H1 (cell line): ENCODE results near the gene MYLK3. TPM values are rescaled to one million over a fixed set of nuclear protein-coding genes. Genes with fewer than 3 reads are reported as not detected.
A peak's percentile ranks its signal among the peaks of the same experiment; 100 is the strongest.

Experiments used
- CTCF ChIA-PET: fragments of 300-600 bp; sonication (Branson Sonifier 250); formaldehyde crosslinking; loops from one replicate; lab custom pipeline; 2021; ENCODE audit not compliant: partially characterized antibody; lab: Charles Lee
- POLR2A ChIA-PET: fragments of 300-600 bp; sonication (Branson Sonifier 250); formaldehyde crosslinking; loops from one replicate; lab custom pipeline; 2021; ENCODE audit warnings: inconsistent platforms; ENCODE audit not compliant: partially characterized antibody; lab: Charles Lee
- DNase-seq, 2 experiments: peaks; one replicate each; pipeline versions ENCODE4 v3.0.0 to v3.0.0-alpha.2; 2010 to 2022; ENCODE audit warnings: low spot score in 2 of 2, low read depth in 1 of 2, mixed read lengths in 1 of 2
- FAIRE-seq: peaks from 2 replicates; lab custom pipeline; 2011; peaks lifted over from hg19 to GRCh38; lab: Jason Lieb, UNC
- H2AFZ ChIP-seq: 2 replicates; pipeline ENCODE4 v1.8.1; 2012; ENCODE audit warnings: low read length, inconsistent platforms
- H2AK5ac ChIP-seq: 2 replicates; pipeline ENCODE4 v1.6.1; 2013; ENCODE audit warnings: low read depth, low read length
- H2BK120ac ChIP-seq: replicated peaks from 2 replicates; pipeline ENCODE3; 2013; ENCODE audit warnings: low read depth, low read length, inconsistent platforms
- H2BK12ac ChIP-seq: 2 replicates; pipeline ENCODE4 v1.6.1; 2013; ENCODE audit warnings: low read depth, low read length
- H2BK15ac ChIP-seq: 2 replicates; pipeline ENCODE4 v1.6.1; 2013; ENCODE audit warnings: low read length
- H2BK20ac ChIP-seq: 2 replicates; pipeline ENCODE4 v1.6.1; 2013; ENCODE audit warnings: low read length
- H2BK5ac ChIP-seq: 2 replicates; pipeline ENCODE4 v1.6.1; 2013; ENCODE audit warnings: low read depth, low read length
- H3K14ac ChIP-seq: 2 replicates; pipeline ENCODE4 v1.6.1; 2013; ENCODE audit warnings: inconsistent platforms; ENCODE audit not compliant: insufficient read length
- H3K18ac ChIP-seq: 2 replicates; pipeline ENCODE4 v1.6.1; 2013; ENCODE audit warnings: low read length; ENCODE audit errors: extremely low read depth
- H3K23ac ChIP-seq: 2 replicates; pipeline ENCODE4 v1.6.1; 2013; ENCODE audit warnings: inconsistent platforms; ENCODE audit not compliant: insufficient read length
- H3K23me2 ChIP-seq: 2 replicates; pipeline ENCODE4 v1.6.1; 2013; ENCODE audit warnings: low read depth, low read length
- H3K27ac ChIP-seq: 2 replicates; pipeline ENCODE4 v1.6.1; 2011; ENCODE audit warnings: low read depth, low read length, inconsistent platforms
- H3K27me3 ChIP-seq, 4 experiments: replicated peaks in 1 of 4; 1 replicate in 1 of 4; 2 replicates in 3 of 4; pipeline versions ENCODE4 v1.6.1 to v1.8.1; 2011 to 2013; ENCODE audit warnings: low read length in 3 of 4, mild to moderate bottlenecking in 3 of 4, inconsistent platforms in 2 of 4, mixed read lengths in 2 of 4, moderate library complexity in 1 of 4; ENCODE audit not compliant: control insufficient read depth in 3 of 4, insufficient read depth in 3 of 4; ENCODE audit errors: extremely low read depth in 1 of 4
- H3K36me3 ChIP-seq, 4 experiments: 2 replicates each; pipeline versions ENCODE4 v1.6.1 to v1.8.1; 2011 to 2013; ENCODE audit warnings: mild to moderate bottlenecking in 4 of 4, low read length in 3 of 4, moderate library complexity in 2 of 4, control low read depth in 1 of 4, inconsistent platforms in 1 of 4; ENCODE audit not compliant: insufficient read depth in 4 of 4, control insufficient read depth in 2 of 4
- H3K4ac ChIP-seq: replicated peaks from 2 replicates; pipeline ENCODE3; 2013; ENCODE audit warnings: low read length, low read depth, mixed read lengths, inconsistent platforms; ENCODE audit not compliant: insufficient read length
- H3K4me1 ChIP-seq, 4 experiments: replicated peaks in 1 of 4; 1 replicate in 1 of 4; 2 replicates in 3 of 4; pipeline versions ENCODE4 v1.6.1 to v1.8.1; 2011 to 2013; ENCODE audit warnings: low read length in 3 of 4, inconsistent platforms in 2 of 4, mixed read lengths in 1 of 4; ENCODE audit not compliant: insufficient read depth in 4 of 4, control insufficient read depth in 3 of 4
- H3K4me2 ChIP-seq, 2 experiments: 2 replicates each; pipeline versions ENCODE4 v1.6.1 to v1.8.1; 2011 to 2013; ENCODE audit warnings: low read depth in 2 of 2, low read length in 2 of 2, control low read depth in 1 of 2, inconsistent platforms in 1 of 2, mild to moderate bottlenecking in 1 of 2; ENCODE audit not compliant: insufficient read depth in 1 of 2
- H3K4me3 ChIP-seq, 4 experiments: fragments of 200-600, 300-600 bp in 1 of 4; sonication (generic), shearing (Covaris generic), sonication (Bioruptor Twin) in 1 of 4; 2 replicates each; pipeline versions ENCODE4 v1.5.1 to v1.8.1; 2011 to 2016; ENCODE audit warnings: low read length in 4 of 4, low read depth in 3 of 4, control low read depth in 2 of 4, inconsistent platforms in 2 of 4, mild to moderate bottlenecking in 2 of 4, mixed read lengths in 1 of 4, moderate library complexity in 1 of 4; ENCODE audit not compliant: insufficient read depth in 2 of 4; ENCODE audit errors: extremely low read depth in 1 of 4
- H3K56ac ChIP-seq: replicated peaks from 2 replicates; pipeline ENCODE3; 2013; ENCODE audit warnings: low read depth, mild to moderate bottlenecking, mixed read lengths, low read length, inconsistent platforms; ENCODE audit not compliant: insufficient read length
- H3K79me1 ChIP-seq: 2 replicates; pipeline ENCODE4 v1.6.1; 2013; ENCODE audit warnings: low read depth, low read length, control low read depth
- H3K79me2 ChIP-seq, 2 experiments: 2 replicates each; pipeline versions ENCODE4 v1.6.1 to v1.8.1; 2012 to 2013; ENCODE audit warnings: low read length in 2 of 2, mild to moderate bottlenecking in 2 of 2, inconsistent platforms in 1 of 2; ENCODE audit not compliant: insufficient read depth in 2 of 2, control insufficient read depth in 1 of 2
- H3K9ac ChIP-seq, 4 experiments: replicated peaks in 1 of 4; 1 replicate in 1 of 4; 2 replicates in 3 of 4; pipeline versions ENCODE4 v1.6.1 to v1.8.1; 2011 to 2013; ENCODE audit warnings: low read depth in 3 of 4, low read length in 3 of 4, control low read depth in 2 of 4, mild to moderate bottlenecking in 2 of 4, moderate library complexity in 2 of 4, inconsistent platforms in 1 of 4; ENCODE audit errors: extremely low read depth in 1 of 4
- H3K9me3 ChIP-seq, 2 experiments: 2 replicates each; pipeline versions ENCODE4 v1.6.1 to v1.8.1; 2012 to 2013; ENCODE audit warnings: mild to moderate bottlenecking in 2 of 2, moderate library complexity in 2 of 2, control low read depth in 1 of 2, inconsistent platforms in 1 of 2, low read depth in 1 of 2, low read length in 1 of 2, mixed read lengths in 1 of 2; ENCODE audit not compliant: insufficient read depth in 2 of 2
- H4K20me1 ChIP-seq, 2 experiments: replicated peaks in 1 of 2; 2 replicates each; pipeline versions ENCODE3 to v1.8.1; 2011 to 2013; ENCODE audit warnings: inconsistent platforms in 2 of 2, low read length in 2 of 2, mild to moderate bottlenecking in 1 of 2; ENCODE audit not compliant: insufficient read depth in 2 of 2, control insufficient read depth in 1 of 2
- H4K5ac ChIP-seq: 2 replicates; pipeline ENCODE4 v1.6.1; 2013; ENCODE audit warnings: low read length, low read depth, mixed read lengths, inconsistent platforms; ENCODE audit not compliant: insufficient read length
- H4K8ac ChIP-seq: 2 replicates; pipeline ENCODE4 v1.8.0; 2013; ENCODE audit warnings: mild to moderate bottlenecking, moderate library complexity, low read length, inconsistent platforms; ENCODE audit not compliant: insufficient read depth; ENCODE audit errors: extremely low read depth
- H4K91ac ChIP-seq: replicated peaks from 2 replicates; pipeline ENCODE3; 2013; ENCODE audit warnings: low read length, mixed read lengths, inconsistent platforms; ENCODE audit not compliant: insufficient read length
- BACH1 ChIP-seq: IDR thresholded peaks from 2 replicates; pipeline ENCODE4 v1.6.1; 2012; ENCODE audit warnings: low read length, improper control_type of control experiment
- BRCA1 ChIP-seq: IDR thresholded peaks from 2 replicates; pipeline ENCODE4 v1.6.1; 2012; ENCODE audit warnings: low read depth, low read length, improper control_type of control experiment
- CBX8 ChIP-seq: fragments of 300-800, 300-1000 bp; sonication (generic); IDR thresholded peaks from 2 replicates; pipeline ENCODE4 v1.7.1; 2016; ENCODE audit warnings: low read depth, low read length, borderline replicate concordance
- GABPA ChIP-seq: IDR thresholded peaks from 2 replicates; pipeline ENCODE4 v1.6.1; 2011; ENCODE audit warnings: mild to moderate bottlenecking, low read length, moderate library complexity, borderline replicate concordance; ENCODE audit not compliant: insufficient read depth
- POU5F1 ChIP-seq: IDR thresholded peaks from 2 replicates; pipeline ENCODE4 v1.6.1; 2011; ENCODE audit warnings: low read depth, mild to moderate bottlenecking, low read length, moderate library complexity
- RXRA ChIP-seq: IDR thresholded peaks from 2 replicates; pipeline ENCODE4 v1.6.1; 2011; ENCODE audit warnings: low read depth, mild to moderate bottlenecking, low read length, moderate library complexity; ENCODE audit not compliant: insufficient read depth
- SIX5 ChIP-seq: IDR thresholded peaks from 2 replicates; pipeline ENCODE4 v1.6.1; 2011; ENCODE audit warnings: mild to moderate bottlenecking, low read depth, low read length
- SUZ12 ChIP-seq: fragments of 200-600 bp; sonication (generic); IDR thresholded peaks from 2 replicates; pipeline ENCODE4 v1.6.1; 2012; ENCODE audit warnings: mild to moderate bottlenecking, inconsistent platforms, low read length, moderate library complexity, mixed read lengths
- TEAD4 ChIP-seq: IDR thresholded peaks from 2 replicates; pipeline ENCODE4 v1.6.1; 2012; ENCODE audit warnings: low read depth, low read length, inconsistent platforms, mixed read lengths
- ZNF274 ChIP-seq: IDR thresholded peaks from 2 replicates; pipeline ENCODE4 v1.7.0; 2012; ENCODE audit warnings: low read length, borderline replicate concordance; ENCODE audit errors: extremely low read depth
- WGBS, 2 experiments: shearing (Covaris generic) in 1 of 2; methylation state at CpG; one replicate each; pipeline versions ENCODE4 v1.1.6 to v1.1.7; 2013 to 2015; ENCODE audit warnings: low lambda C conversion rate in 2 of 2, mixed read lengths in 2 of 2, inconsistent platforms in 1 of 2, low coverage in 1 of 2, missing lambda C conversion rate in 1 of 2; ENCODE audit not compliant: insufficient replicate concordance in 2 of 2, insufficient coverage in 1 of 2, insufficient read length in 1 of 2; ENCODE audit errors: extremely low coverage in 1 of 2, missing lambda C conversion rate in 1 of 2; 5-methylcytosine and 5-hydroxymethylcytosine counted together
- polyA plus RNA-seq, 7 experiments: library from polyadenylated mRNA; depleted of rRNA in 3 of 7; stranded (reverse) in 5 of 7; unstranded in 2 of 7; fragments of >200 nt in 5 of 7; fragments of 200-250 nt in 2 of 7; gene quantifications; 1 replicate in 5 of 7; 2 replicates in 1 of 7; 4 replicates in 1 of 7; pipeline versions ENCODE4 v1.2.1 to v1.2.3, GENCODE V29; 2011 to 2013; ENCODE audit warnings: missing spikeins in 2 of 7, mixed read lengths in 2 of 7
- total RNA-seq: library from RNA; stranded (reverse); fragmentation: NEBNext Ultra II Directional; extraction: Animal tissue kit (Norgen Biotek cat#: 25700); gene quantifications from 2 replicates; pipeline ENCODE4 v1.2.1, GENCODE V29; 2021
- TF ChIP-seq, protein P1 (sequence below): IDR thresholded peaks from 2 replicates; pipeline ENCODE4 v1.6.1; 2011; ENCODE audit warnings: low read length, improper control_type of control experiment

MYLK3 gene
- total and polyA plus RNA-seq, 2 of the 8 experiments (the other 6 are each of a cell fraction or from before 2014, with no cell fraction given) = 0.14 to 0.35 TPM

DNA sequence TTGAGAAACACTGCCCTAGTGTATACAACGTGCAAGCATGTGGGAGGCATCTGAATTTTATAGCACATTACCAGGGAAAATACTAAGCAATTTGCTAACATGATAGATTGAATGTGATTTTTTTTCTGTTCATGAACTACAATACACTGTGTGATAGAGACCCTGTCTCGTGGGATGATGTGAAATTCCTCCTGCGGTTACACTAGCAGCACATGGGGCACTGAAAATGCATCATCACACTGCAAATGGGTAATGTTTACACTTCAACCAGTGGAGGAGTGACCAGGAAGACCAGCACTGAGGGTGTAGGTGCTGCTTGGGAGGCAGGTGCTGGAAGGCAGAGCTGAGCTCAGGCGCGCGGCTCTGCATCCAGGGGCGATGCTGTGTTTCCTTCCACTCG lies 29.9 kb downstream of the MYLK3 start:
- H3K23ac ChIP-seq = no peak overlapping the region
- no peaks in the 10 kb centered on the region for H3K36me3 ChIP-seq
- H2BK120ac ChIP-seq = no peak overlapping the region
- H3K4me1 ChIP-seq = no peaks in the 10 kb centered on the region
- H3K9me3 ChIP-seq = no peaks in the 10 kb centered on the region
- no peak for FAIRE-seq
- no peak overlapping the region for H3K4ac ChIP-seq
- no peaks in the 10 kb centered on the region for H3K23me2 ChIP-seq
- no peak overlapping the region for H4K5ac ChIP-seq
- no peaks in the 10 kb centered on the region for H3K27me3 ChIP-seq
- H3K18ac ChIP-seq = no peak overlapping the region
- TF ChIP-seq BRCA1 (no peak), POU5F1 (no peak), SUZ12 (no peak), BACH1 (no peak), GABPA (no peak), RXRA (no peak), SIX5 (no peak), CBX8 (no peak), ZNF274 (no peak), TEAD4 (no peak)
- TF ChIP-seq, protein P1, sequence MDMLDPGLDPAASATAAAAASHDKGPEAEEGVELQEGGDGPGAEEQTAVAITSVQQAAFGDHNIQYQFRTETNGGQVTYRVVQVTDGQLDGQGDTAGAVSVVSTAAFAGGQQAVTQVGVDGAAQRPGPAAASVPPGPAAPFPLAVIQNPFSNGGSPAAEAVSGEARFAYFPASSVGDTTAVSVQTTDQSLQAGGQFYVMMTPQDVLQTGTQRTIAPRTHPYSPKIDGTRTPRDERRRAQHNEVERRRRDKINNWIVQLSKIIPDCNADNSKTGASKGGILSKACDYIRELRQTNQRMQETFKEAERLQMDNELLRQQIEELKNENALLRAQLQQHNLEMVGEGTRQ = no peak
- TF ChIP-seq, all 59 proteins: peak for 0
- H4K91ac ChIP-seq = no peak overlapping the region
- H2BK5ac ChIP-seq = no peak overlapping the region
- CTCF ChIA-PET = no interaction called here
- H2BK15ac ChIP-seq = no peak overlapping the region
- no peak overlapping the region for H2AFZ ChIP-seq
- no peak overlapping the region for H2BK20ac ChIP-seq
- H3K56ac ChIP-seq = no peak overlapping the region
- H3K14ac ChIP-seq = no peak overlapping the region
- no peak overlapping the region for H3K9ac ChIP-seq
- H2AK5ac ChIP-seq = no peak overlapping the region
- WGBS, 2 experiments = 91% methylated on average over 8 of the region's 8 CpGs; no CpG with 5 or more reads in 1 of the 2 experiments
- peak in 1 of 2 experiments; percentile 2 for DNase-seq
- no peaks in the 10 kb centered on the region for H3K79me2 ChIP-seq
- no peak overlapping the region for H3K4me3 ChIP-seq
- no peak overlapping the region for H3K27ac ChIP-seq
- no peak overlapping the region for H2BK12ac ChIP-seq
- H3K4me2 ChIP-seq = no peak overlapping the region
- POLR2A ChIA-PET = interaction anchor here (0.7 kb wide), 1 partner anchor 1888 kb away, joined by 3 read pairs; no protein-coding TSS in a partner anchor
- H3K79me1 ChIP-seq = no peaks in the 10 kb centered on the region
- peak overlapping the region; percentile 72; the same call in 1 of the 2 replicates for H4K8ac ChIP-seq
- H4K20me1 ChIP-seq = no peaks in the 10 kb centered on the region
